HCT116 (cell line): ENCODE results near the gene SLC23A3.

ENCODE experiments used
- EGR1 ChIP-seq: IDR thresholded peaks from 2 replicates; pipeline ENCODE4 v1.6.1; 2012; ENCODE audit warnings: low read depth
- ELF1 ChIP-seq: IDR thresholded peaks from 2 replicates; pipeline ENCODE4 v1.6.1; 2012; ENCODE audit warnings: low read depth, borderline replicate concordance
- EZH2 ChIP-seq: fragments of 200-600 bp; sonication (generic); IDR thresholded peaks from 2 replicates; pipeline ENCODE4 v1.6.1; 2017; ENCODE audit warnings: antibody characterized with exemption, mixed run types
- EZH2phosphoT487 ChIP-seq: fragments of 200-600 bp; IDR thresholded peaks from 2 replicates; pipeline ENCODE4 v1.6.1; 2018; ENCODE audit warnings: antibody characterized with exemption, borderline replicate concordance
- FOSL1 ChIP-seq: IDR thresholded peaks from 2 replicates; pipeline ENCODE4 v1.6.1; 2012; ENCODE audit warnings: low read depth
- JUND ChIP-seq: IDR thresholded peaks from 2 replicates; pipeline ENCODE4 v1.6.1; 2012
- POLR2A ChIP-seq: IDR thresholded peaks from 2 replicates; pipeline ENCODE4 v1.7.0; 2011; ENCODE audit warnings: borderline replicate concordance; ENCODE audit not compliant: insufficient read depth, insufficient read length; ENCODE audit errors: extremely low read depth
- POLR2AphosphoS5 ChIP-seq: IDR thresholded peaks from 2 replicates; pipeline ENCODE4 v1.6.1; 2011; ENCODE audit warnings: mild to moderate bottlenecking, low read depth, low read length, moderate library complexity
- RAD21 ChIP-seq: IDR thresholded peaks from 2 replicates; pipeline ENCODE4 v1.6.1; 2012; ENCODE audit warnings: low read depth, mild to moderate bottlenecking
- TCF7L2 ChIP-seq: IDR thresholded peaks from 2 replicates; pipeline ENCODE4 v1.7.0; 2011; ENCODE audit warnings: borderline replicate concordance, inconsistent platforms; ENCODE audit not compliant: insufficient read depth, insufficient read length; ENCODE audit errors: extremely low read depth
- YY1 ChIP-seq: IDR thresholded peaks from 2 replicates; pipeline ENCODE4 v1.6.1; 2011; ENCODE audit warnings: low read length, low read depth, moderate library complexity, mild to moderate bottlenecking; ENCODE audit not compliant: insufficient replicate concordance; ENCODE audit errors: extremely low read depth
- ZNF274 ChIP-seq: fragments of 200-500 bp; sonication (Bioruptor generic); IDR thresholded peaks from 2 replicates; pipeline ENCODE4 v1.6.1; 2014; ENCODE audit warnings: mild to moderate bottlenecking, low read depth, low read length, inconsistent platforms
- TF ChIP-seq, protein P1 (sequence below), 3 experiments: fragments of 200-600 bp in 1 of 3; sonication (generic) in 1 of 3; IDR thresholded peaks in 2 of 3; conservative IDR thresholded peaks in 1 of 3; 2 replicates each; pipeline ENCODE4 v1.5.1; 2012 to 2017; ENCODE audit warnings: low read depth in 2 of 3, low read length in 2 of 3, antibody characterized with exemption in 1 of 3, borderline replicate concordance in 1 of 3, control low read depth in 1 of 3, mild to moderate bottlenecking in 1 of 3, mixed read lengths in 1 of 3, mixed run types in 1 of 3, moderate library complexity in 1 of 3; ENCODE audit not compliant: insufficient read depth in 1 of 3
- TF ChIP-seq, protein P2 (sequence below): IDR thresholded peaks from 2 replicates; pipeline ENCODE4 v1.6.1; 2011; ENCODE audit warnings: mild to moderate bottlenecking, low read length, moderate library complexity; ENCODE audit not compliant: insufficient replicate concordance; ENCODE audit errors: extremely low read depth

DNA sequence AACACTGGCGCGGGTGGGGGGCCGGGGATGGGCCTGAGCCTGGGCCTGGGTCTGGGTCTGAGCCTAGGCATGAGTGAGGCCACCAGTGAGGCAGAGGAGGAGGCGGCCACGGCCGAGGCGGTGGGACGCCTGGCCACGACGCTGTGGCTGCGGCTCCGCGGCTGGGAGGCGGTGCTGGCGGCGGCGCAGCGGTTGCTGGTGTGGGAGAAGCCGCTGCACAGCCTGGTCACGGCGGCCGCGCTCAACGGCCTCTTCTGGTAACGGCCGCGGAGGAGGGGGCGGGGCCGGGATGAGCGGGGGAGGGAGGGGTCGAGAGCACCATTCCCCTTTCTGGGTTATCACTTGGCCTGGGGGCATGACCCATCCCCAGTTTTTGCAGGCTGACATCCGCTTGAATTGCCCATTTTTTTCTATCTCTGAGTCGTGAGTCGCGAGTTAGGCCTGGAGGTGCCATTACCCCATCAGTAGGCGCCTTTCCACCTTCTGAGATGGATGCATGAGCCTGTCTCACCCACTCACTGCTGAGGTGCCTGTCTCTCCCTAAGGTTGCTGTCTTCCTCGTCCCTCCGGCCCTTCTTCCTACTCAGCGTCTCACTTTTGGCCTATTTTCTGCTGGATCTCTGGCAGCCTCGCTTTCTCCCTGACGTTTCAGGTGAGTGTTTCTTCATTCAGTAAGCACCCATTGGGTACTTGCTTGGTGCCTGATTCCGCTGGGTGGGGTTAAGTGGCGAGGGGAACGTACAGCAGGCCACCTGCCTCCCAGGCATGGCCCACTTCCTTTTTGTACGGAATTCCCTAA lies 8.7 kb upstream of the SLC23A3 start:
- TF ChIP-seq POLR2A (no peak), POLR2AphosphoS5 (no peak), ELF1 (no peak), ZNF274 (no peak), EZH2phosphoT487 (no peak), RAD21 (no peak), EGR1 (no peak), EZH2 (no peak), TCF7L2 (no peak), FOSL1 (no peak), JUND (no peak), YY1 (no peak)
- TF ChIP-seq, protein P1, sequence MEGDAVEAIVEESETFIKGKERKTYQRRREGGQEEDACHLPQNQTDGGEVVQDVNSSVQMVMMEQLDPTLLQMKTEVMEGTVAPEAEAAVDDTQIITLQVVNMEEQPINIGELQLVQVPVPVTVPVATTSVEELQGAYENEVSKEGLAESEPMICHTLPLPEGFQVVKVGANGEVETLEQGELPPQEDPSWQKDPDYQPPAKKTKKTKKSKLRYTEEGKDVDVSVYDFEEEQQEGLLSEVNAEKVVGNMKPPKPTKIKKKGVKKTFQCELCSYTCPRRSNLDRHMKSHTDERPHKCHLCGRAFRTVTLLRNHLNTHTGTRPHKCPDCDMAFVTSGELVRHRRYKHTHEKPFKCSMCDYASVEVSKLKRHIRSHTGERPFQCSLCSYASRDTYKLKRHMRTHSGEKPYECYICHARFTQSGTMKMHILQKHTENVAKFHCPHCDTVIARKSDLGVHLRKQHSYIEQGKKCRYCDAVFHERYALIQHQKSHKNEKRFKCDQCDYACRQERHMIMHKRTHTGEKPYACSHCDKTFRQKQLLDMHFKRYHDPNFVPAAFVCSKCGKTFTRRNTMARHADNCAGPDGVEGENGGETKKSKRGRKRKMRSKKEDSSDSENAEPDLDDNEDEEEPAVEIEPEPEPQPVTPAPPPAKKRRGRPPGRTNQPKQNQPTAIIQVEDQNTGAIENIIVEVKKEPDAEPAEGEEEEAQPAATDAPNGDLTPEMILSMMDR (IDR thresholded peaks at IDR 0.05 in 2 of 3, conservative IDR thresholded peaks at IDR 0.05 in 1 of 3; ENCODE audit: borderline replicate concordance in 1 of 3, insufficient read depth in 1 of 3, low read depth in 2 of 3, low read length in 2 of 3), result no peak
- TF ChIP-seq, protein P2, sequence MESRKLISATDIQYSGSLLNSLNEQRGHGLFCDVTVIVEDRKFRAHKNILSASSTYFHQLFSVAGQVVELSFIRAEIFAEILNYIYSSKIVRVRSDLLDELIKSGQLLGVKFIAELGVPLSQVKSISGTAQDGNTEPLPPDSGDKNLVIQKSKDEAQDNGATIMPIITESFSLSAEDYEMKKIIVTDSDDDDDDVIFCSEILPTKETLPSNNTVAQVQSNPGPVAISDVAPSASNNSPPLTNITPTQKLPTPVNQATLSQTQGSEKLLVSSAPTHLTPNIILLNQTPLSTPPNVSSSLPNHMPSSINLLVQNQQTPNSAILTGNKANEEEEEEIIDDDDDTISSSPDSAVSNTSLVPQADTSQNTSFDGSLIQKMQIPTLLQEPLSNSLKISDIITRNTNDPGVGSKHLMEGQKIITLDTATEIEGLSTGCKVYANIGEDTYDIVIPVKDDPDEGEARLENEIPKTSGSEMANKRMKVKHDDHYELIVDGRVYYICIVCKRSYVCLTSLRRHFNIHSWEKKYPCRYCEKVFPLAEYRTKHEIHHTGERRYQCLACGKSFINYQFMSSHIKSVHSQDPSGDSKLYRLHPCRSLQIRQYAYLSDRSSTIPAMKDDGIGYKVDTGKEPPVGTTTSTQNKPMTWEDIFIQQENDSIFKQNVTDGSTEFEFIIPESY, result no peak
